Ramos (cell line): ENCODE measurements around the gene IL21R.

ENCODE experiments used
- in situ Hi-C: fragments of 300-500 bp; cut with MboI; formaldehyde crosslinking; loops from one replicate; pipeline ENCODE4 v1.14.3; 2022; ENCODE audit warnings: low sequenced_read_pairs; ENCODE audit not compliant: unreplicated experiment

The IL21R gene

GRCh38 chr16:27458987-27459688 lies 57.2 kb downstream of the IL21R start:
- in situ Hi-C loops, result loop anchor here (25.0 kb wide), 1 partner anchor 297 kb away; no protein-coding TSS in a partner anchor

GRCh38 chr16:27460213-27460612 lies 58.2 kb downstream of the IL21R start:
- in situ Hi-C loops, result loop anchor here (25.0 kb wide), 1 partner anchor 298 kb away; no protein-coding TSS in a partner anchor

- in situ Hi-C loops, result loop anchor here (25.0 kb wide), 1 partner anchor 299 kb away; no protein-coding TSS in a partner anchor
Measured at GRCh38 chr16:27460663-27461482, 58.9 kb downstream of the IL21R start.

- in situ Hi-C loops, result loop anchor here (25.0 kb wide), 1 partner anchor 299 kb away; no protein-coding TSS in a partner anchor
Measured at GRCh38 chr16:27461483-27462171, 59.7 kb downstream of the IL21R start.

- in situ Hi-C loops, result loop anchor here (25.0 kb wide), 1 partner anchor 300 kb away; no protein-coding TSS in a partner anchor
Measured at GRCh38 chr16:27462200-27462845, 60.3 kb downstream of the IL21R start.

GRCh38 chr16:27462846-27463682 lies 61.1 kb downstream of the IL21R start:
- in situ Hi-C loops, result loop anchor here (25.0 kb wide), 1 partner anchor 301 kb away; no protein-coding TSS in a partner anchor

DNA sequence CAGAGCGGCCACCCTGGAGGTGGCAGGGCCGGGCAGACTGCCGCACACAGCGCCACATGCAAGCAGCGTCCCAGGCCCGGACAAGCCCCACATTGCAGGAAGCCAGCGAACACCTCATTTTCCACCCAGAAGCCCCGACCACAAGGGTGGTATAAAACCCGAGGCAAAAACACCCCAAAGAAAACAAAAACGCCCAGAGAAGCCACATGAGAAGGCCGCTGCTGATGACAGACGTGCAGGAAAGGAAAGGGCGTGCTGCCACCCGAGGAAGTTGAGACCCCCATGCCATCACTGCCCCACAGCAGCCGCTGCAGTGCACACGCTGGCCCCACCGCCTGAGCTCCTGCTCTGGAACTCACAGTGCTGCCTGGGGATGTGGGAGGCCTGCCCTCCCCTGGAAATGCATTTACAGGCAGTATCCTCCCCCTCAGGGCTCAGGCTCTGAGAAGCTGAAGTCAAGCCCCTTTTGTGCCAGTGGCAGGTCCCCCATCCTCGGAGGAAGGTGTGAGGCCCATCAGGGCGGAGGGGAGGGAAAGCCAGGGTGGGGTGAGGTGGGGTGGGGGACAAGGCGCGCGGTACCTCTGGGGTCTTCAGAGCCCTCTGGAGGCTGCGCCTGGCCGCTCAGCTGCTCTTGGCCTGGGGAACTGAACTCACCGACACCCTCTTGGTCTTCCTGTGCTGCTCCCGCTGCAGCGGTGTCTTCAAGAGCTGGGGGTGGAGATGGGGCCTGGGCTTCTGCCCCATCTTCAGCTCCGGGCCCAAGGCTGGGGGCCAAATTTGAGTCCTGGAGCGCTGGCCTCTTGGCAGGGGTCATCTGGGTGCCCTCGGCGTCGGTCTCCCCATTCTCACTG lies 62.0 kb downstream of the IL21R start:
- in situ Hi-C loops, result loop anchor here (25.0 kb wide), 1 partner anchor 302 kb away; no protein-coding TSS in a partner anchor

- in situ Hi-C loops, result loop anchor here (25.0 kb wide), 1 partner anchor 303 kb away; no protein-coding TSS in a partner anchor
Measured at GRCh38 chr16:27464626-27465482, 62.9 kb downstream of the IL21R start.

DNA sequence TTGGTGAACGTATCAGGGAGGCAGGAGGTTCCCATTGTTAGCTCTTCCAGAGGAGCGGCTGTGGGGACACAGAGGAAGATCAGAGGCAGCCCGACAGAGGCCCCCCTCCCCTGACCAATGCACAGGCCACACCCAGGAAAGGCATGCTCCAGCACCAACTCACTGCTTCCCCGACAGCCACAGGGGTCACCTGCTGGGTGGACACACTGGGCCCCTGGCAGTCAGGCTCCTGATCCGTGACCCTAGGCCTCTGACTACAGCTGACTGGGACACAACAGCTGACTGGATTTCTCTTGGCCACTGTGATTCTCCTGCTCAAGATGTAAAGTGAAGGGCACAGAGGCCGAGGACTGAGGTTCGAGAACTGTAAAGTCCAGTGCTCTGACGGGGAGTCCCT lies 63.5 kb downstream of the IL21R start:
- in situ Hi-C loops, result loop anchor here (25.0 kb wide), 1 partner anchor 303 kb away; no protein-coding TSS in a partner anchor

DNA sequence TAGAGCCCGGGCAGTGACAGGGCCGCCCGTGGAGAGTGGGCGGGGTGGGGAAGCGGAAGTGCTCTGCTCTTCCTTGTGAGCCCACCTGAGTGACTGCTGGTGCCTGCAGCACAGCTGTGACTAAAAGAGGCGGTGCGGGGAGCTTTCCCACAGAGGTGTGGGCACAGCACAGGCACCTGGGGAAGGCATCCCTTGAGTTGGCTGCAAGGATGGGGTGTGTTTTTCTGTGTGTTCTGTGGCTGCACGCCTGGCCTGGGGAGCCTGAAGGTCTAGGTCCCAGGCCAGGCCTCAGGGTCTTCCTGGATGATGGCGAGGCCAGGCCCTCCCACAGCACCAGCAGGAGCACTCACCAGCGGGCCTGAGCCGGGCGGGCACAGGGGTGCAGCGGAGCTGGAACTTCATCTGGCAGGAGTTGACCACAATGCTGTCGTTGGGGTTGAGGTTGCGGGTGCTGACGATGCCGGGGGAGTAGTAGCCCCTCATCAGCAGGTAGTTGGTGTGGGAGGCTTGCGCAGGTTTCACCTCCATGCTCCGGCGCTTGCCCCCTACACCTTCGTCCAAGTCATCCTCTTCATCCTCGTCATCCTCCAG lies 67.1 kb downstream of the IL21R start:
- in situ Hi-C loops, result loop anchor here (25.0 kb wide), 1 partner anchor 307 kb away; no protein-coding TSS in a partner anchor

DNA sequence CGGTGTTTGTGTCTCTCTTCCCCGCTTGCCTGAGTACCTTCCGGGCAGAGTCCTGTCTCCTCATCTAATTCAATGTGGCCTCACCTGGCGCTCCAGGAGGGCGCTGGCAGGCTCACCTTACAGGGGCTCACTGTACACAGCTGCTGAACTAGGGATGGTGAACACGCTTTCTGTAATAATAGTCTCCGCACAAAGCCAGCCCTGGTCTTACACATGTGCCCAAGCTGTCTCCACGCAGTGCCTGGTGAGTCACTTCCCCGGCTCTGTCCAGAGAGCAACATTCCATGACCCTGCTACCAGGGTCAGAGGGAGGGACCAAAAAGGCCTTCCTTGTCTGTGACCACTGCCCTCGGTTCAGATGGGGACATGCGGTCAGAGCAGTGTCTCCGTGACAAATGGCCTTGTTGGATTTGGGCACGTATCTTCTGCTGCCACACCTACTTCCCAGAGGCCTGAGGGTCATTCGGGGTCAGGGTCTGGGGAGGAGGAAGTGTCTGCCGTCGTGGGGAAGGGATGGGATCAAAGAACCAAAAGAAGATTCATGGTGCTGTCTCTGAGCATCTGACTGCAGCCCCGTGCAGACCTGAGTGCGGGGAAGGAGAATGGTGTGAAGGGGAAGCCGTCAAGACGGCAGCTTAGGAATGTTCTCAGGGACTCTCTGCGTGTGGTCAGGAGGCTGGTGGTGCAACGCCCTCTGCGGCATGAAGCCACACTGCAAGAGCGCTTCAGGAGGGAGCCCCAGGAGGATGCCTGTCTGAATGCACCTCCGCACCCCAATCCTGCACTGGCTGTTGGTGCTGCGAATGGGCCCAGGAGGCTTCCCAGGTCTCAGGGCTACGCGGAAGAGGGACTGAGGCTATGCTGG lies 68.8 kb downstream of the IL21R start:
- in situ Hi-C loops, result loop anchor here (25.0 kb wide), 1 partner anchor 308 kb away; no protein-coding TSS in a partner anchor

DNA sequence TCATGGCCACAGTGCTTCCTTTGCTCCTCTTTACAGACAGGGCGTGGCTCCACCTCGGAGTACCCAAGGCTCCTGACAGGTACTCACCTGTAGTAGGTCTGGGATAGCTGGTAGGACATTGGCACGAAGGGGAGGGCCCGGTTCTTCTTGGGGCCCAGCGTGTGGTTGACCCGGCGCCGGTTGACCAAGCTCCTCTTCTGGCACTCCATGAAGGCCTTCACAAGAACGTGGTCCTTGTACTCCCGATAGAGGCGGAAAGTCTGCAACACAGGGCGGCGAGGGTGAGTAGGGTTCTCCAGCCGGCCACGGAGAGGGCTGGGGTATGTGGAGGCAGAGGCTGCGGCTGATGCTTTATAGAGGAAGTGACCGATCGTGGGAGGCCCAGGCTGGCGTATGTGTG lies 69.7 kb downstream of the IL21R start:
- in situ Hi-C loops, result loop anchor here (25.0 kb wide), 1 partner anchor 309 kb away; no protein-coding TSS in a partner anchor

- in situ Hi-C loops, result loop anchor here (25.0 kb wide), 1 partner anchor 310 kb away; no protein-coding TSS in a partner anchor
Measured at GRCh38 chr16:27472091-27473020, 70.4 kb downstream of the IL21R start.

GRCh38 chr16:27473101-27473900 lies 71.3 kb downstream of the IL21R start:
- in situ Hi-C loops, result loop anchor here (25.0 kb wide), 1 partner anchor 311 kb away; no protein-coding TSS in a partner anchor
